Upper lobe of right lung (tissue), 1 donor: ENCODE measurements around the gene PDGFA. TPM values are rescaled to one million over a fixed set of nuclear protein-coding genes. Genes with fewer than 3 reads are reported as not detected.

Source experiments
- ATAC-seq: fragments of 200-7000 bp; cut with Tn5 transposase; one replicate; pipeline ENCODE4 v1.9.1; 2020; ENCODE audit warnings: mild to moderate bottlenecking, moderate library complexity
- DNase-seq: peaks from one replicate; pipeline ENCODE4 v3.0.0-alpha.2; 2020
- H3K27ac ChIP-seq: fragments of 200-600 bp; one replicate; pipeline ENCODE4 v1.8.0; 2022
- H3K27me3 ChIP-seq: fragments of 200-600 bp; one replicate; pipeline ENCODE4 v1.8.0; 2022; ENCODE audit warnings: mild to moderate bottlenecking
- H3K36me3 ChIP-seq: fragments of 200-600 bp; one replicate; pipeline ENCODE4 v1.8.0; 2022
- H3K4me1 ChIP-seq: fragments of 200-600 bp; one replicate; pipeline ENCODE4 v1.8.0; 2022
- H3K4me3 ChIP-seq: fragments of 200-600 bp; one replicate; pipeline ENCODE4 v1.8.0; 2022; ENCODE audit warnings: mild to moderate bottlenecking
- H3K9me3 ChIP-seq: fragments of 200-600 bp; one replicate; pipeline ENCODE4 v1.8.0; 2022
- intact Hi-C: fragments of 100-400 bp; cut with DNase I; formaldehyde crosslinking; loops from one replicate; pipeline ENCODE4 v1.11.0; 2022
- total RNA-seq: library from RNA; stranded (reverse); fragmentation: NEBNext Ultra II Directional; extraction: Animal tissue kit (Norgen Biotek cat#: 25700); gene quantifications from one replicate; pipeline ENCODE4 v1.2.1, GENCODE V29; 2021
- TF ChIP-seq, protein P1 (sequence below): fragments of 200-600 bp; IDR thresholded peaks from one replicate; pipeline ENCODE4 v1.8.0; 2022; ENCODE audit warnings: antibody characterized with exemption
- donor health status: DM: no; HTN: yes; CAD: no; lungs with severe emphysema.

The PDGFA gene
- total RNA-seq, 1 donor from 2014 or later, result 57.1 TPM

DNA sequence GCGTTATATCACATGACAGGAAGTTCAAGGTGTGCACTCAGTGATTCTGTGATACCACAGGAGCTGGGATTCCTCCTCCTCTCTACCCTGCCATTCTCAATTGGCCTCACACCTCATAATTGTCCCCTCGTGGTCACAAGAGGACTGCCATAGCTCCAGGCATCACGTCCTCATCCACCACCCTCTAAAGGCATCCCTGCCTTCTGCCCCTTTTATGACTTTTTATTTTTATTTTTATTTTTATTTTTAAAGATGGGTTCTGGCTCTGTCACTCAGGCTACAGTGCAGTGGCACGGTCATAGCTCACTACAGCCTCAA, 47.0 kb downstream of the PDGFA start:
- no peaks in the 10 kb centered on the region for H3K36me3 ChIP-seq
- ATAC-seq (no peak), DNase-seq (no peak)
- peak overlapping the region; percentile 49 for H3K27ac ChIP-seq
- H3K4me1 ChIP-seq, result peaks cover 18% of the 10 kb centered on the region
- intact Hi-C loops, result no loop called here
- TF ChIP-seq, protein P1, sequence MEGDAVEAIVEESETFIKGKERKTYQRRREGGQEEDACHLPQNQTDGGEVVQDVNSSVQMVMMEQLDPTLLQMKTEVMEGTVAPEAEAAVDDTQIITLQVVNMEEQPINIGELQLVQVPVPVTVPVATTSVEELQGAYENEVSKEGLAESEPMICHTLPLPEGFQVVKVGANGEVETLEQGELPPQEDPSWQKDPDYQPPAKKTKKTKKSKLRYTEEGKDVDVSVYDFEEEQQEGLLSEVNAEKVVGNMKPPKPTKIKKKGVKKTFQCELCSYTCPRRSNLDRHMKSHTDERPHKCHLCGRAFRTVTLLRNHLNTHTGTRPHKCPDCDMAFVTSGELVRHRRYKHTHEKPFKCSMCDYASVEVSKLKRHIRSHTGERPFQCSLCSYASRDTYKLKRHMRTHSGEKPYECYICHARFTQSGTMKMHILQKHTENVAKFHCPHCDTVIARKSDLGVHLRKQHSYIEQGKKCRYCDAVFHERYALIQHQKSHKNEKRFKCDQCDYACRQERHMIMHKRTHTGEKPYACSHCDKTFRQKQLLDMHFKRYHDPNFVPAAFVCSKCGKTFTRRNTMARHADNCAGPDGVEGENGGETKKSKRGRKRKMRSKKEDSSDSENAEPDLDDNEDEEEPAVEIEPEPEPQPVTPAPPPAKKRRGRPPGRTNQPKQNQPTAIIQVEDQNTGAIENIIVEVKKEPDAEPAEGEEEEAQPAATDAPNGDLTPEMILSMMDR, result no peak
- no peak overlapping the region for H3K4me3 ChIP-seq
- no peaks in the 10 kb centered on the region for H3K27me3 ChIP-seq
- no peaks in the 10 kb centered on the region for H3K9me3 ChIP-seq

DNA sequence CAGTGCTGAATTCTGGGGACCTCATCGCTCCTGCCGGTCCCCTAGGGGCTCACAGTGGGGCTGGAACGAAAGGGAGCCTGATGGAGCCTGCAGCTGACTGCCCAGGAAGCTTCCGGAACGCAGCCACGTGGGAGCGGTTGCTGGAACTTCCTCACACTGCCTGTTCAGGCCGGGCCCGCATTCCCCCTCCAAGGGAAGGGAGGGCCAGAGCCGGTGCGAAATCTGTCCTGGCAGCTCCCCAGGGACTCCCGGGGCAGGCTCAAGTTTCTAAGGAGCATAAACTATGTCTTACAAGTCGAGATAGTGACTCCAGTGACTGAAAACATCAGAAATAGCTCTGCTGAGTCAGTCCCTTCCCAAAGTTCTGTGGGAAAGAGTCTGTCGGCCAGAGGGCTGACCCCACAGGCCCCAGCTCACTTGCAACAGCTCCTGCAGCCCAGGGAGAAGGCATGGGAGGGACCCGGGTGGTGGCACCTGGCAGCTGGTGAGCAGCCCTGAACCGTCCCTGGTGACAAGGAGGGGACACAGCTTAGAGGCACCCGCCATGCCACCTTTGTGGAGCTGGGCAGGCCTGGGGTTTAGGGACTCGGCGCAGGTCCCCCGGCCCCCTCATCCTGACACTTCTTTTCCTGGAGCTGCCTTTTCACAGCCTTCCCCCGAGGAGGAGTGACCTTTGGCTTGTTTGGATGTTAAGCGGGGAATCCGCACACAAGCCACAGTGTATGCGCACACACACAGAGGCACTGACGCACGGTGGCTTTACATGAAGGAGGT, 47.6 kb downstream of the PDGFA start:
- DNase-seq (peak; percentile 85), ATAC-seq (peak; percentile 83)
- Histone ChIP-seq H3K36me3 (no peaks in the 10 kb centered on the region), H3K27me3 (no peaks in the 10 kb centered on the region), H3K4me3 (no peak overlapping the region), H3K4me1 (peaks cover 18% of the 10 kb centered on the region), H3K9me3 (no peaks in the 10 kb centered on the region), H3K27ac (peak overlapping the region; percentile 49)
- intact Hi-C loops, result no loop called here
- TF ChIP-seq, protein P1, result no peak

DNA sequence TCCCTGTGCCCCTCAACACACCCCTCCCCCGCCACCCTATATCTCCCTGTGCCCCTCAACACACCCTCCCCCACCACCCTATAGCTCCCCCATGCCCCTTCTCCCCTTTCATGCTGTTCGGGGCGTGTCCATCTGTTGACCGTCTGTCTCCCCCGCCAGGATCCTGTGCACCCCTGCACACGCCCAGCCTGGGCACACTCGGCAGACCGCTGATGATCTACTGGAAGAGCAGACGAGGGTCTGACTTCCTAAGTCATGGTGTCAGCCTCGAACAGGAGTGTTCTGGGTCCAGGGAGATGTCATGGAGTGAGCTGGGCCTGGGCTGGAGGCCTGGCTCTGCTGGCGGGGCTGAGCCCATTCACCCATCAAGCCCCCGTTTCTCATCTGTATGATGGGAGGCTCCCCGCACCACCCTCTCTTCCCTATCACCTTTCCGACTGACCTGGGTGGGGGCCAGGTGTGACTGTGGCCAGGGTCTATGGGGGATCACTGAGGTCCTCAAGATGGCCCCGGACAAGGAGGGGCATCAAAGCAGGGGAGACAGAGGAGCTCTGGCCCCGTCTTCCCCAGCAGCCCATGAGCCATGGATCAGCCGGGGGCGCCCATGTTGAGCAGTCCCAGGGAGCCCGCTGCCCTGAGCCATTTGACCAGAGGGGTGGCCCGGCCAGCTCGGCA, 48.3 kb downstream of the PDGFA start:
- peak overlapping the region; percentile 49 for H3K27ac ChIP-seq
- no peak overlapping the region for H3K4me3 ChIP-seq
- no peaks in the 10 kb centered on the region for H3K36me3 ChIP-seq
- TF ChIP-seq, protein P1, result no peak
- DNase-seq (no peak), ATAC-seq (no peak)
- H3K27me3 ChIP-seq, result no peaks in the 10 kb centered on the region
- H3K4me1 ChIP-seq, result peaks cover 18% of the 10 kb centered on the region
- intact Hi-C loops, result no loop called here
- no peaks in the 10 kb centered on the region for H3K9me3 ChIP-seq

DNA sequence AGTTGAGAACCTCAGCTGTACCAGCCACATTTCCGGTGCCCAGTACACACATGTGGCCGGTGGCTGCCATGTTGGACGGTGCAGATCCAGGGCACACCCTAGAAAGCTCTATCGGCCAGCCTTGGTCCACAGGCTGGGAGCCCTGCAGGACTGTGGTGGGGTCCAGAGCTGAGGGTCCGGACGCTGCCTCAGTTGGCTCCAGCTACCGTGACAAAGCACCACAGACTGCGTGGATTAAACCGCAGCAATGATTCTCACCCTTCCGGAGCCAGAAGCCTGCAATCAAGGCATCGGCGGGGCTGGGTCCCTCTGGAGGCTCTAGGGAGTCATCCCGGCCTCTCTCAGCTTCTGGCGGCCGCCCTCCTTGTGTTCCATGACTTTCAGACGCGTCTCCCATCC, 50.1 kb downstream of the PDGFA start:
- Histone ChIP-seq H3K27ac (no peak overlapping the region), H3K36me3 (no peaks in the 10 kb centered on the region), H3K27me3 (no peaks in the 10 kb centered on the region), H3K9me3 (no peaks in the 10 kb centered on the region), H3K4me3 (no peak overlapping the region), H3K4me1 (peaks cover 24% of the 10 kb centered on the region)
- TF ChIP-seq, protein P1, result no peak
- intact Hi-C loops, result no loop called here
- DNase-seq (peak; percentile 40), ATAC-seq (no peak)

DNA sequence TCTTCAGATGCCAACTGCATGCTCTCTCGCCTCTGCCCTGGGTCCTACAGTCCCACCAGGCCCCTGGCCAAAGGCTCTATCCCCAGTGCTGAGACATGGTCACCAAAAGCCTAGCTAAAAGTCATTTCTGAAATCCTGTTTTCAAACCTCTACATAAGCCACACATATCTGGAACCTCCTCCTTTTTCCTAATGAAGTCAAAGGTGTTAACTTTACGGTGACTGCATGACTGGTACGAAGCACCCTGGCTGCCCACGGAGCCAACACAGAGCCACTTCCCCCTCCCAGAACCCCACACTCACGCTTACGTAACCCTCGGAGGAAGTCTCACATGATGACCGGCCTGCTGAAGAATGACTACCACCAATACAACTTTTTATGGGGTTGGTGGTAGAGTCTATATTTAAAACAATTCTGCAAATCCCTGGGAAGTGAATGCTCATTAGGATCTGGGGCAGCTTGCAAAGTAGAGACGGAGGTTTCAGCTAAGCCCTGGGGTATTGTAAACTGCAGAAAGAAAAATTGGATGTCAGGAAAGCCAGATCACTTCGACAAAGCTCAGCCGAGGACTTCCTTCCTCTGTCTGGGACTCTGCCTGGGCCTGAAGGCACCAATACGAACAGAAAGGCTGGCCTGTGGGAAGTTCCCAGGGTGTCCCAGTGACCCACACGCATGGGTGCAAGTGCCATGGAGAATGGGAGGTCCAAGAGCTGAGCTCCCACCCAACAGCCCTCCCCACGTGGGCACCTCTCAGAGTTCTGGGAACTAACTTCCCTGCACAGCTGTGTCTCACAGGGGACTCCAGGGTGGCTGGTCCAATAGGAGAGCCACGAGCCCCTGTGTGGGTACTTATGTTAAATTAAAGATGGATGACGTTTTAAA, 50.7 kb downstream of the PDGFA start:
- DNase-seq, result peak; percentile 50
- TF ChIP-seq, protein P1, result no peak
- H3K9me3 ChIP-seq, result no peaks in the 10 kb centered on the region
- intact Hi-C loops, result no loop called here
- no peaks in the 10 kb centered on the region for H3K36me3 ChIP-seq
- ATAC-seq, result no peak
- no peak overlapping the region for H3K4me3 ChIP-seq
- peaks cover 25% of the 10 kb centered on the region for H3K4me1 ChIP-seq
- no peaks in the 10 kb centered on the region for H3K27me3 ChIP-seq
- no peak overlapping the region for H3K27ac ChIP-seq
